ENCODE measurements around the gene IGSF9B. TPM values are rescaled to one million over a fixed set of nuclear protein-coding genes. Genes with fewer than 3 reads are reported as not detected.

The IGSF9B gene
- total and polyA plus RNA-seq, 10 of the 15 experiments (the other 5 are each of a cell fraction or from before 2014, with no cell fraction given), result 0.03 to 3.7 (median 0.20) TPM; not detected in 2

GRCh38 chr11:133957900-133958299 lies 1.1 kb upstream of the IGSF9B start:
- Histone ChIP-seq H3K4me2 (ENCODE audit: control insufficient read depth, insufficient read depth) (no peak overlapping the region; the same call in 1 of the 2 replicates), H3K4me1 (ENCODE audit: control insufficient read depth, insufficient read depth, low read length) (no peaks in the 10 kb centered on the region; the same call in 1 of the 2 replicates), H3K4me3 (no peak overlapping the region), H3K36me3 (ENCODE audit: control insufficient read depth in 2 of 2, insufficient read depth in 2 of 2, low read length in 1 of 2) (no peaks in the 10 kb centered on the region), H3K27ac (ENCODE audit: control insufficient read depth, insufficient read depth) (no peak overlapping the region), H2AFZ (ENCODE audit: control insufficient read depth, low read depth, low read length) (no peak overlapping the region), H3K9me3 (replicated peaks; ENCODE audit: control insufficient read depth, insufficient read depth, low read length) (no peaks in the 10 kb centered on the region), H3K9ac (ENCODE audit: control insufficient read depth, insufficient read depth, low read length) (no peak overlapping the region), H4K20me1 (ENCODE audit: control insufficient read depth, insufficient read depth) (no peaks in the 10 kb centered on the region; the same call in 1 of the 2 replicates), H3K79me2 (ENCODE audit: control insufficient read depth, insufficient read depth, low read length) (no peaks in the 10 kb centered on the region), H3K27me3 (replicated peaks in 1 of 2; ENCODE audit: control insufficient read depth in 2 of 2, insufficient read depth in 2 of 2, low read length in 1 of 2) (peaks cover 0 to 14% of the 10 kb centered on the region in 2 experiments)
- ChIA-PET CTCF (no interaction called here), RAD21 (ENCODE audit: unreplicated experiment) (no interaction called here), SMC1A (ENCODE audit: uncharacterized antibody, unreplicated experiment) (no interaction called here), POLR2A (no interaction called here)
- intact Hi-C loops (cut with micrococcal nuclease; ENCODE audit: unreplicated experiment) (no loop called here), in situ Hi-C loops (cut with MboI) (no loop called here)
- DNase-seq (ENCODE audit: low read depth, low spot score) (no peak), ATAC-seq (no peak), FAIRE-seq (no peak)
- 60% methylated on average over 7 of the region's 7 CpGs for WGBS (ENCODE audit: insufficient coverage, insufficient replicate concordance, low lambda C conversion rate, missing lambda C conversion rate)
- BruUV-seq (replicated peaks), result no TSS peak
- TF ChIP-seq, protein P1, sequence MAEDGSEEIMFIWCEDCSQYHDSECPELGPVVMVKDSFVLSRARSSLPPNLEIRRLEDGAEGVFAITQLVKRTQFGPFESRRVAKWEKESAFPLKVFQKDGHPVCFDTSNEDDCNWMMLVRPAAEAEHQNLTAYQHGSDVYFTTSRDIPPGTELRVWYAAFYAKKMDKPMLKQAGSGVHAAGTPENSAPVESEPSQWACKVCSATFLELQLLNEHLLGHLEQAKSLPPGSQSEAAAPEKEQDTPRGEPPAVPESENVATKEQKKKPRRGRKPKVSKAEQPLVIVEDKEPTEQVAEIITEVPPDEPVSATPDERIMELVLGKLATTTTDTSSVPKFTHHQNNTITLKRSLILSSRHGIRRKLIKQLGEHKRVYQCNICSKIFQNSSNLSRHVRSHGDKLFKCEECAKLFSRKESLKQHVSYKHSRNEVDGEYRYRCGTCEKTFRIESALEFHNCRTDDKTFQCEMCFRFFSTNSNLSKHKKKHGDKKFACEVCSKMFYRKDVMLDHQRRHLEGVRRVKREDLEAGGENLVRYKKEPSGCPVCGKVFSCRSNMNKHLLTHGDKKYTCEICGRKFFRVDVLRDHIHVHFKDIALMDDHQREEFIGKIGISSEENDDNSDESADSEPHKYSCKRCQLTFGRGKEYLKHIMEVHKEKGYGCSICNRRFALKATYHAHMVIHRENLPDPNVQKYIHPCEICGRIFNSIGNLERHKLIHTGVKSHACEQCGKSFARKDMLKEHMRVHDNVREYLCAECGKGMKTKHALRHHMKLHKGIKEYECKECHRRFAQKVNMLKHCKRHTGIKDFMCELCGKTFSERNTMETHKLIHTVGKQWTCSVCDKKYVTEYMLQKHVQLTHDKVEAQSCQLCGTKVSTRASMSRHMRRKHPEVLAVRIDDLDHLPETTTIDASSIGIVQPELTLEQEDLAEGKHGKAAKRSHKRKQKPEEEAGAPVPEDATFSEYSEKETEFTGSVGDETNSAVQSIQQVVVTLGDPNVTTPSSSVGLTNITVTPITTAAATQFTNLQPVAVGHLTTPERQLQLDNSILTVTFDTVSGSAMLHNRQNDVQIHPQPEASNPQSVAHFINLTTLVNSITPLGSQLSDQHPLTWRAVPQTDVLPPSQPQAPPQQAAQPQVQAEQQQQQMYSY (CRISPR knock-in tag; IDR thresholded peaks at IDR 0.05), result no peak
- TF ChIP-seq HCFC1 (IDR thresholded peaks at IDR 0.05; ENCODE audit: low read length), result no peak
- TF ChIP-seq PAX5 (IDR thresholded peaks at IDR 0.05; ENCODE audit: borderline replicate concordance, low read depth, low read length), result no peak
- TF ChIP-seq CBX3 (IDR thresholded peaks at IDR 0.05; ENCODE audit: borderline replicate concordance, low read depth), result no peak
- TF ChIP-seq NRF1 (conservative IDR thresholded peaks at IDR 0.05; ENCODE audit: low read depth, low read length), result no peak
- TF ChIP-seq YBX1 (IDR thresholded peaks at IDR 0.05), result no peak
- no peak for TF ChIP-seq CEBPZ (IDR thresholded peaks at IDR 0.05; ENCODE audit: low read depth, low read length)
- TF ChIP-seq NFXL1 (IDR thresholded peaks at IDR 0.05; ENCODE audit: borderline replicate concordance), result no peak
- TF ChIP-seq ATF3 (IDR thresholded peaks at IDR 0.05; ENCODE audit: borderline replicate concordance, extremely low read depth, low read depth, low read length), result no peak
- TF ChIP-seq NR2F1 (conservative IDR thresholded peaks at IDR 0.05), result no peak
- TF ChIP-seq, protein P2, sequence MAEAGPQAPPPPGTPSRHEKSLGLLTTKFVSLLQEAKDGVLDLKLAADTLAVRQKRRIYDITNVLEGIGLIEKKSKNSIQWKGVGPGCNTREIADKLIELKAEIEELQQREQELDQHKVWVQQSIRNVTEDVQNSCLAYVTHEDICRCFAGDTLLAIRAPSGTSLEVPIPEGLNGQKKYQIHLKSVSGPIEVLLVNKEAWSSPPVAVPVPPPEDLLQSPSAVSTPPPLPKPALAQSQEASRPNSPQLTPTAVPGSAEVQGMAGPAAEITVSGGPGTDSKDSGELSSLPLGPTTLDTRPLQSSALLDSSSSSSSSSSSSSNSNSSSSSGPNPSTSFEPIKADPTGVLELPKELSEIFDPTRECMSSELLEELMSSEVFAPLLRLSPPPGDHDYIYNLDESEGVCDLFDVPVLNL (IDR thresholded peaks at IDR 0.05; ENCODE audit: low read depth, low read length), result no peak
- TF ChIP-seq SMAD5 (IDR thresholded peaks at IDR 0.05; ENCODE audit: low read depth), result no peak
- TF ChIP-seq TCF12 (IDR thresholded peaks at IDR 0.05; ENCODE audit: low read depth, low read length), result no peak
- TF ChIP-seq CEBPB (IDR thresholded peaks at IDR 0.05; ENCODE audit: borderline replicate concordance in 1 of 2, low read depth in 2 of 2, low read length in 2 of 2), result no peak
- TF ChIP-seq EP300 (IDR thresholded peaks at IDR 0.05; ENCODE audit: borderline replicate concordance in 1 of 2, control insufficient read depth in 1 of 2, low read depth in 2 of 2, low read length in 2 of 2), result no peak
